Activated CD4-positive, alpha-beta memory T cell treated with anti-CD3 and anti-CD28 coated beads for 36 hours (primary cell): ENCODE results near the gene DHCR24. TPM values are rescaled to one million over a fixed set of nuclear protein-coding genes. Genes with fewer than 3 reads are reported as not detected.

Experiments used
- CTCF ChIA-PET: fragments of 350-600 bp; sonication (Branson Sonifier 250); formaldehyde crosslinking; loops from one replicate; lab custom pipeline; 2021; ENCODE audit warnings: antibody characterized with exemption, inconsistent platforms; lab: Charles Lee
- POLR2A ChIA-PET: fragments of 350-600 bp; sonication (Branson Sonifier 250); formaldehyde crosslinking; loops from one replicate; lab custom pipeline; 2021; ENCODE audit warnings: antibody characterized with exemption; lab: Charles Lee
- DNase-seq: peaks from one replicate; pipeline ENCODE4 v3.0.0-alpha.2; 2020
- H3K27ac Mint-ChIP-seq: one replicate; pipeline ENCODE4 v1.8.0; 2021; ENCODE audit warnings: mixed read lengths
- H3K27me3 Mint-ChIP-seq: one replicate; pipeline ENCODE4 v1.8.0; 2021; ENCODE audit warnings: mixed read lengths
- H3K36me3 Mint-ChIP-seq: one replicate; pipeline ENCODE4 v1.8.0; 2021; ENCODE audit warnings: mixed read lengths
- H3K4me1 Mint-ChIP-seq: one replicate; pipeline ENCODE4 v1.8.0; 2021; ENCODE audit warnings: low read depth, mixed read lengths
- H3K4me3 Mint-ChIP-seq: one replicate; pipeline ENCODE4 v1.8.0; 2021; ENCODE audit warnings: mild to moderate bottlenecking, mixed read lengths
- H3K9me3 Mint-ChIP-seq: one replicate; pipeline ENCODE4 v1.8.0; 2021; ENCODE audit warnings: mixed read lengths
- intact Hi-C: fragments of 100-400 bp; cut with micrococcal nuclease; formaldehyde crosslinking; loops from one replicate; pipeline ENCODE4 v1.15.1; 2023
- total RNA-seq, 2 experiments: library from RNA; stranded (reverse); gene quantifications; one replicate each; pipeline ENCODE4 v1.2.3, GENCODE V29; 2021

DHCR24 gene
- total RNA-seq, 2 experiments from 2014 or later: 72.6 to 75.1 TPM

- Mint-ChIP-seq H3K9me3 (no peaks in the 10 kb centered on the region), H3K36me3 (peaks cover 24% of the 10 kb centered on the region), H3K4me1 (no peaks in the 10 kb centered on the region), H3K4me3 (no peak overlapping the region), H3K27ac (no peak overlapping the region), H3K27me3 (no peaks in the 10 kb centered on the region)
- CTCF ChIA-PET: interaction anchor here (1.2 kb wide), 1 partner anchor 149 kb away, joined by 3 read pairs; no protein-coding TSS in a partner anchor
- POLR2A ChIA-PET: no interaction called here
- DNase-seq: no peak
- intact Hi-C loops: no loop called here
Measured at GRCh38 chr1:54846716-54847284, 40.2 kb downstream of the DHCR24 start.

- peaks cover 21% of the 10 kb centered on the region for H3K36me3 Mint-ChIP-seq
- ChIA-PET CTCF (no interaction called here), POLR2A (no interaction called here)
- no peaks in the 10 kb centered on the region for H3K9me3 Mint-ChIP-seq
- H3K27me3 Mint-ChIP-seq: no peaks in the 10 kb centered on the region
- H3K27ac Mint-ChIP-seq: no peak overlapping the region
- DNase-seq: no peak
- intact Hi-C loops: no loop called here
- H3K4me1 Mint-ChIP-seq: no peaks in the 10 kb centered on the region
- H3K4me3 Mint-ChIP-seq: no peak overlapping the region
Measured at GRCh38 chr1:54846301-54846700, 40.7 kb downstream of the DHCR24 start.

- H3K4me3 Mint-ChIP-seq: no peak overlapping the region
- CTCF ChIA-PET: no interaction called here
- no peaks in the 10 kb centered on the region for H3K4me1 Mint-ChIP-seq
- DNase-seq: no peak
- H3K27ac Mint-ChIP-seq: no peak overlapping the region
- H3K9me3 Mint-ChIP-seq: no peaks in the 10 kb centered on the region
- POLR2A ChIA-PET: no interaction called here
- peaks cover 18% of the 10 kb centered on the region for H3K36me3 Mint-ChIP-seq
- intact Hi-C loops: no loop called here
- H3K27me3 Mint-ChIP-seq: no peaks in the 10 kb centered on the region
Measured at GRCh38 chr1:54845772-54846171, 41.2 kb downstream of the DHCR24 start.

- H3K27me3 Mint-ChIP-seq: no peaks in the 10 kb centered on the region
- H3K36me3 Mint-ChIP-seq: peaks cover 9% of the 10 kb centered on the region
- ChIA-PET CTCF (no interaction called here), POLR2A (no interaction called here)
- H3K4me3 Mint-ChIP-seq: no peak overlapping the region
- intact Hi-C loops: no loop called here
- H3K9me3 Mint-ChIP-seq: no peaks in the 10 kb centered on the region
- DNase-seq: no peak
- H3K4me1 Mint-ChIP-seq: no peaks in the 10 kb centered on the region
- H3K27ac Mint-ChIP-seq: no peak overlapping the region
Measured at GRCh38 chr1:54844564-54844963, 42.4 kb downstream of the DHCR24 start.

GRCh38 chr1:54843449-54843848, 43.5 kb downstream of the DHCR24 start:
- Mint-ChIP-seq H3K9me3 (no peaks in the 10 kb centered on the region), H3K4me1 (no peaks in the 10 kb centered on the region)

GRCh38 chr1:54842963-54843362, 44.0 kb downstream of the DHCR24 start:
- POLR2A ChIA-PET: no interaction called here
- no peak for DNase-seq
- intact Hi-C loops: no loop called here
- no peak overlapping the region for H3K27ac Mint-ChIP-seq
- no peak overlapping the region for H3K4me3 Mint-ChIP-seq
- H3K27me3 Mint-ChIP-seq: no peaks in the 10 kb centered on the region
- H3K36me3 Mint-ChIP-seq: no peaks in the 10 kb centered on the region
- CTCF ChIA-PET: no interaction called here
- H3K9me3 Mint-ChIP-seq: no peaks in the 10 kb centered on the region
- no peaks in the 10 kb centered on the region for H3K4me1 Mint-ChIP-seq

More at GRCh38 chr1:54843449-54843848, 43.5 kb downstream of the DHCR24 start:
- H3K36me3 Mint-ChIP-seq: peaks cover 2% of the 10 kb centered on the region
- H3K4me3 Mint-ChIP-seq: no peak overlapping the region
- DNase-seq: no peak
- ChIA-PET POLR2A (no interaction called here), CTCF (no interaction called here)
- no peaks in the 10 kb centered on the region for H3K27me3 Mint-ChIP-seq
- intact Hi-C loops: no loop called here
- H3K27ac Mint-ChIP-seq: no peak overlapping the region

- H3K4me3 Mint-ChIP-seq: no peak overlapping the region
- H3K4me1 Mint-ChIP-seq: no peaks in the 10 kb centered on the region
- no peaks in the 10 kb centered on the region for H3K27me3 Mint-ChIP-seq
- no peaks in the 10 kb centered on the region for H3K9me3 Mint-ChIP-seq
- ChIA-PET CTCF (no interaction called here), POLR2A (no interaction called here)
- H3K36me3 Mint-ChIP-seq: no peaks in the 10 kb centered on the region
- intact Hi-C loops: no loop called here
- no peak overlapping the region for H3K27ac Mint-ChIP-seq
- DNase-seq: no peak
Measured at GRCh38 chr1:54842206-54842915, 44.6 kb downstream of the DHCR24 start.

- ChIA-PET POLR2A (no interaction called here), CTCF (interaction anchor here (1.2 kb wide), 1 partner anchor 15 kb away, joined by 4 read pairs; no protein-coding TSS in a partner anchor)
- Mint-ChIP-seq H3K4me3 (no peak overlapping the region), H3K27me3 (peaks cover 1% of the 10 kb centered on the region), H3K4me1 (no peaks in the 10 kb centered on the region), H3K9me3 (no peaks in the 10 kb centered on the region), H3K27ac (no peak overlapping the region), H3K36me3 (no peaks in the 10 kb centered on the region)
- intact Hi-C loops: no loop called here
- no peak for DNase-seq
Measured at GRCh38 chr1:54839824-54840223, 47.2 kb downstream of the DHCR24 start.

- ChIA-PET POLR2A (no interaction called here), CTCF (interaction anchor here (1.2 to 1.5 kb wide), 2 partner anchors 16 to 37 kb away, joined by 3 to 4 read pairs; partner anchors contain the start of gene TTC22)
- intact Hi-C loops: no loop called here
- Mint-ChIP-seq H3K9me3 (no peaks in the 10 kb centered on the region), H3K4me3 (no peak overlapping the region), H3K27me3 (peaks cover 1% of the 10 kb centered on the region), H3K4me1 (no peaks in the 10 kb centered on the region), H3K36me3 (no peaks in the 10 kb centered on the region), H3K27ac (no peak overlapping the region)
- DNase-seq: no peak
Measured at GRCh38 chr1:54838565-54839180, 48.3 kb downstream of the DHCR24 start.

- intact Hi-C loops: no loop called here
- Mint-ChIP-seq H3K27ac (no peak overlapping the region), H3K4me1 (no peaks in the 10 kb centered on the region), H3K9me3 (no peaks in the 10 kb centered on the region), H3K27me3 (peaks cover 1% of the 10 kb centered on the region), H3K36me3 (no peaks in the 10 kb centered on the region), H3K4me3 (no peak overlapping the region)
- DNase-seq: no peak
- ChIA-PET CTCF (no interaction called here), POLR2A (no interaction called here)
Measured at GRCh38 chr1:54837002-54837853, 49.8 kb downstream of the DHCR24 start.

- DNase-seq: no peak
- CTCF ChIA-PET: no interaction called here
- Mint-ChIP-seq H3K9me3 (no peaks in the 10 kb centered on the region), H3K36me3 (no peaks in the 10 kb centered on the region), H3K4me1 (no peaks in the 10 kb centered on the region), H3K4me3 (no peak overlapping the region), H3K27me3 (peaks cover 1% of the 10 kb centered on the region), H3K27ac (no peak overlapping the region)
- POLR2A ChIA-PET: no interaction called here
- intact Hi-C loops: no loop called here
Measured at GRCh38 chr1:54836594-54836993, 50.4 kb downstream of the DHCR24 start.

GRCh38 chr1:54835970-54836369, 51.0 kb downstream of the DHCR24 start:
- ChIA-PET POLR2A (no interaction called here), CTCF (no interaction called here)
- no peak for DNase-seq
- Mint-ChIP-seq H3K9me3 (peaks cover 2% of the 10 kb centered on the region), H3K27me3 (peaks cover 1% of the 10 kb centered on the region), H3K27ac (no peak overlapping the region), H3K4me1 (no peaks in the 10 kb centered on the region), H3K4me3 (no peak overlapping the region), H3K36me3 (peaks cover 2% of the 10 kb centered on the region)
- intact Hi-C loops: no loop called here
